Measurements from ENCODE around the gene C12orf57.
"Not testable (repeated sequence)": the region's sequence is repeated elsewhere in the genome, so short reads cannot be mapped to it uniquely, and the experiment has no call there.

Gene C12orf57, protein sequence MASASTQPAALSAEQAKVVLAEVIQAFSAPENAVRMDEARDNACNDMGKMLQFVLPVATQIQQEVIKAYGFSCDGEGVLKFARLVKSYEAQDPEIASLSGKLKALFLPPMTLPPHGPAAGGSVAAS

DNA sequence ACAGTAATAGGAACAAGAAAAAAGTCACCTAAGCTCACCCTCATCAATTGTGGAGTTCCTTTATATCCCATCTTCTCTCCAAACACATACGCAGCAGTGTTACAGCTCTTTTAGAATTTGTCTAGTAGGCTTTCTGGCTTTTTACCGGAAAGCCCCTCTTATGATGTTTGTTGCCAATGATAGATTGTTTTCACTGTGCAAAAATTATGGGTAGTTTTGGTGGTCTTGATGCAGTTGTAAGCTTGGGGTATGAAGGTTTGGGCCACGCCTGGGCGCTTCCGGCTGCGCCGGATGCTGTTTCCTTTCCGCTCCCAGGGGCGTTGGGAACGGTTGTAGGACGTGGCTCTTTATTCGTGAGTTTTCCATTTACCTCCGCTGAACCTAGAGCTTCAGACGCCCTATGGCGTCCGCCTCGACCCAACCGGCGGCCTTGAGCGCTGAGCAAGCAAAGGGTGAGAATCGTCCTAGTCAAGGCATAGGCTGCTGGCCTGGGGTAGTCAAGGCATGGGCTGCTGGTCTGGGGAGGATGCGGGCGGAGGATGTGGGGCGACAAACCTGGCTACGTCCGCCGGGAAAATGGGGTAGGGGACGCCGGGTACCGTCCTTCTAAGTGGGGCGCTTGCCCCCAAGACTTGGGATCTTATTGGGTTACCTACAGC is at the start of gene C12orf57, which contains the start of gene RNU7-1:
C12orf57 (plus strand) TSS at position 301 of the 659 bp plus-strand sequence; CDS start at position 401, 100 bp downstream.
RNU7-1 (plus strand) TSS at position 95 of the 659 bp plus-strand sequence.
- DNase-seq (ENCODE audit: low read depth in 2 of 2), result no peak

DNA sequence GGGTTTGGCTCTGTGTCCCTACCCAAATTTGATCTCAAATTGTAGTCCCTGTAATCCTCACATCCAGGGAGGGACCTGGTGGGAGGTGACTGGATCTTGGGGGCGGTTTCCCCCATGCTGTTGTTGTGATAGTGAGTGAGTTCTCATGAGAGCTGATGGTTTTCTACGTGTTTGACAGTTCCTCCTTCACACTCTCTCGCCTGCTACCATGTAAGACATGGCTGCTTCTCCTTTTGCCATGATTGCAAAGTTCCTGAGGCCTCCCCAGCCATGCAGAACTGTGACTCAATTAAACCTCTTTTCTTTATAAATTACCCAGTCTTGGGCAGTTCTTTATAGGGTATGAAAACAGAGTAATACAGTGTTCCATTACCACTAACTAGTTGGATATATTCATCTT is 49.5 kb upstream of the C12orf57 start:
- no peak for DNase-seq (ENCODE audit: low read depth in 2 of 2)

DNA sequence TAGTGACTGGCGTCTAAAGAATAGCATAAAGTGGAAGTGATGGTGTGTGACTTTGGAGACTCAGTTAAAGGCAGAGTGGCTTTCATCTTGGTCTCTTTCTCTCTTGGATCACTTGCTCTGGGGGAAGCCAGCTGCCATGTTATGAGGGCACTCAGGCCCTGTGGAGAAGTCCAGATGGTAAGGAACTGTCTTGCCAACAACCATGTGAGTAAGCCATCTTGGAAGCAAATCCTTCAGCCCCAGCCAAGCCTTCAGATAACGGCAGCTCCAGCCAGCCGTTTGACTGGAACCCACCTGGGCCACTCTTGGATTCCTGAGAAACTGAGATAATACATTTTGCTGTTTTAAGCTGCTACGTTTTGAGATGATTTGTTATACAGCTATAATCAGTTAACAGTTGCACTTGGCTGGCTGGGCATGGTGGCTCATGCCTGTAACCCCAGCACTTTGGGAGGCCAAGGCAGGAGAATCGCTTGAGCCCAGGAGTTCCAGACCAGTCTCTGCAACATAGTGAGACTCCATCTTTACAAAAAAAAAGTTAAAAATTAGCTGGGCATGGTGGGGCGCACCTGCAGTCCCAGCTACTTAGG is 46.9 kb upstream of the C12orf57 start:
- no peak for DNase-seq (ENCODE audit: low read depth in 2 of 2)

DNA sequence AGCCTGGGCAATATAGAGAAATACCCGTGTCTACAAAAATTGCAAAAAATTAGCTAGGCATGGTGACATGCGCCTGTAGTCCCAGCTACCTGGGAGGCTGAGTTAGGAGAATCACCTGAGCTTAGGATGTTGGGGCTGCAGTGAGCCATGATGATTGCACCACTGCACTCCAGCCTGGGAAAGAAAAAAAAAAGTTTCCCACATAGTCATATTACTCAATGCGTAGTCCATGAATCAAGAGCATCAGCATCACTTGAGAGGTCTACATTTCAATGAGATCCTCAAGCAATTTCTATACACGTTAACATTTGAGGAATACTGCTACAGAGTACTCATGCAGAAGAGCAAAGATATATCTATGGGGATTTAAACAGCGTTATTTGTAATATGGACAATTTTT is 44.4 kb upstream of the C12orf57 start:
- no peak for DNase-seq (ENCODE audit: low read depth in 2 of 2)

DNA sequence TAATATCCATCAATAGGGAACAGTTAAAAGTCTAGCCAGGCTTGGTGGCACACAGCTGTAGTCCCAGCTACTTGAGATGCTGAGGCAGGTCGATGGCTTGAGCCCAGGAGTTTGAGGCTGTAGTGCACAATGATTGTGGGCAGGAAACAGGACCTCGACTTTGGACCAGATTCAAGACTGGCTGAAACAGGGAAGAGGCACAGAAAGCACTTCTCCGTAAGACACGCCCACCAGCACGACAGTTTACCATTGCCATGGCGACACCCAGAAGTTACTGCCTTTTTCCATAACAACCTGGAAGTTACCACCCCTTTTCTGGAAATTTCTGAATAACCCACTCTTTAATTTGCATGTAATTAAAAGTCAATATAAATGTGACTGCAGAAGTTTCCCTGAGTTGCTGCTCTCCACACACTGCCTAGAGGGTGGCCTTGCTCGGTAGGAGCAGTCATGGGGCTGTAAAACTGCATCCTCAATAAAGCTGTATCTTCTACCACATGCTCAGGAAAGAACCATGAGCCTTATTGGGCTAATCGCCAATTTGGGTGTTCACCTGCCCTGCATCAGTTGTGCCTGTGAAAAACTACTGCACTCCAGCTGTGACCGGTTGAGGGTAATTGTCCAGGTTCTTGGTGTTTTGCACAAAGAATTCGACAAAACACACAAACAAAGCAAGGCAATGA is 43.8 kb upstream of the C12orf57 start:
- DNase-seq (ENCODE audit: low read depth in 2 of 2), result no peak

DNA sequence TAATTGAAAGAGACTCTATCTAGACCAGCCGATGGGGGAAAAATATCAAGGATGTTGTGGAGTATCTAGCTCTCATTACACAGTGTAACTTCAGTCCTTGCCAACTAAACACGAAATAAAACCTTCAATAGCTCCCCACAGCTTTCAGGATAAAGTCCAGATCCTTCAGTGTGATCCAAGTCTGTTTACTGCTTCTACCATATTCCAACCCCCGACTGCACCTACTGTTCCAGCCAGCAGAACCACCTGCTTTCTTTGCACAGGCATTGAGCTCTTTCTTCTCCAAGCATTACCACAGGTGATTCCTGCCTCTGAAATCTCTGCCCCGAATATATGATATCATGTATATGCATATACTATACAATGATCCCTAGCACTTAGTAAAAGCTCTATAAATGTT is 41.4 kb upstream of the C12orf57 start:
- no peak for DNase-seq (ENCODE audit: low read depth in 2 of 2)

DNA sequence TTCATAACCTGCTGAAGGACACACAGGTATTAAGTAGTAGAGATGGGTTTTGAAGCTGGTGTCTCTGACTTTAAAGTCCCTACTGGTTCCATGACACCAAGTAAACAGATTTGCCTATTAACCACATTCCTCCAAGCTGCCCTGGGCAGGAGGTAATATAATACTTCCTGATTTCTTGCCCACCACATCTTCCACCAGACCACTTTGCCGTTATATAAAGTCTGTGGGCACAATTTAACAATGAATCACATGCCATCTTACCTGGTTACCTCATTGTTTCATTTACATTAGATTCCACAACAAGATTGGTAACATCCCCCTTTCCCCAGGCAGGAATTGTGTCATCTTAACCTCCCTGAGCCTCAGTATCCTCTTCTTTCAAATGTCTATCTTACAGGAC is 40.1 kb upstream of the C12orf57 start:
- no peak for DNase-seq (ENCODE audit: low read depth in 2 of 2)

DNA sequence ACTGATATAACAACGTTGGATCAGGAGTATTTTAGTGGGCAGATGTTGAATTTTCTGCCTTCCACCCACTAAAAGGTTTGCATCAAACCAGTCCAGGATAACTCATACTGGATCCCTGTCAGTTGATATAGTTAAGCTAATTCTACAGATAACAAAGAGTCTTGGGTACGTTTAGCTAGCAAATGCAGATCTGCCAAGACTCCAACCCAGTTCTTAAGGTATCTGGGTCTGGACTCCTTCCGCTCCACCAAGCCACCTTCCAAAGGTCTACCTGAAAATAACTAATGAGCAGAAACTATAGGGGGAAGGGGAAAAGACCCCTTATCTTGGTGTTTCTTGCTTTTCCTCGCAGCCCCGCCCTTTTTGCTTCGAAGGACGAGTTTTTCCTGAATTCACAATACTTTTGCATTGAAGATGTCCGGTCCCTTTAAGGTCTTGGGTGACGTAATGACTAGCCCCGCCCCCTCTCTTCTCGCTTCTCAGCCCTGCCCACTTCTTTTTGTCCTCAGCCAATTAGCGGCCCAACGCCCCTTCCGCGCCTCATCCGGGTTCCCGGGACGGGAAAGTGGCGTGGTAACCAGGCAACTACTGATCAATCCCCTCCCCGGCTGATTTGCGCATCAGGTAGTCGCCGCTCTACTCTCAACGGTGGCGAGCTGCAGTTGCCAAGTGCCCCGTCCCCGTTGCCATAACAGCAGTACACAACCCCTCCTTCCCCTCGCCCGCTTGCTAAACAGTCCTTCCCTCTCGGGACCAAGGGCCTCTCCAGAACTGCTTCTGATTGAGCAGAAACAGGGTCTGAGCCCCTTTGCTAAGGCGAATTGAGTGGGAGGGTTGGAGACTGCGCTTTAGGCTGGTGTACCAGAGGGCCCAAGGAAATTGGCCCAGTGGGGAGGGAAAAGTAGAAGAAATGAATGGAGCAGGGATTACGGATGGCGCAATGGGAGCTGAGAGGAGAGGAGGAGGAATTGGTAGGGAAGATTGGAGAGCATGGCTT is 39.2 kb upstream of the C12orf57 start, which contains the start of gene LRRC23:
LRRC23 (plus strand) TSS at position 543 of the 997 bp plus-strand sequence. CDS start 812 bp downstream, outside the sequence.
- DNase-seq (ENCODE audit: low read depth in 2 of 2), result peak; percentile 88 to 92

DNA sequence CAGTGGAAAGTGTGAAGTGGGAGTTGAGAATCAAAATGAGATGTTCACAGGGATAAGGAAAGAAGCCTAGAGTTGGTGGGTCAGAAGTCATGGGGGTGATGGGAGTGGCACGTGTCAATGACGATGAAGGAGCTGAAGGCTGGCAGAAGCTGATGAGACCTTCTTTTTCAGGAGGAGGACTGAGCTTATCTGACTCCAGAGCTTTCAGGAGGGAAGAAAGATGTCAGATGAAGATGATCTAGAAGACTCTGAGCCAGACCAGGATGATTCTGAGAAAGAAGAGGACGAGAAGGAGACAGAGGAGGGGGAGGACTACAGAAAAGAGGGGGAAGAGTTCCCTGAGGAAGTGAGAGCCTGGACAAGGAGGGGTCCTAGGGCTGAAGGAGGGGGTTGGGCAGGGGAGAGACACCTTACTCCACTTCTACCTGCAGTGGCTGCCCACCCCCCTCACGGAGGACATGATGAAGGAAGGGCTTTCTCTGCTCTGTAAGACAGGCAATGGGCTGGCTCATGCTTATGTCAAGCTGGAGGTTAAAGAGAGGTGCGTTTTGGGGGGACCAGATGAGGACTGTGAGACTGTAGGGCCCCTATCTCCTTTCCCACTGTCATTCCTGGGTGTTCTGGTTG is 38.3 kb upstream of the C12orf57 start:
- DNase-seq (ENCODE audit: low read depth in 2 of 2), result no peak

DNA sequence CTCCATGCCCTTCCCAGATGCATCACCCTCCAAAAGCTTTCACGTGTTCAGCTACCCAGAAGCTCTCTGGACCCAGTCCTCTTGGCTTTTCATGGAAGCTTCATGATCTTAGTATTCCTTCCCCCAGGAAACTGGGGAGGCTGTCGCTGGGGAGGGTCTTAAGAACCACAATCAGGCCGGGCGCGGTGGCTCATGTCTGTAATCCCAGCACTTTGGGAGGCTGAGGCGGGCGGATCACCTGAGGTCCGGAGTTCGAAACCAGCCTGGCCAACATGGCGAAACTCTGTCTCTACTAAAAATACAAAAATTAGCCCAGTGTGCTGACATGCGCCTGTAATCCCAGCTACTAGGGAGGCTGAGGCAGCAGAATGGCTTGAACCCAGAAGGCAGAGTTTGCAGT is 35.7 kb upstream of the C12orf57 start:
- not testable (repeated sequence) for DNase-seq (ENCODE audit: low read depth in 2 of 2)

DNA sequence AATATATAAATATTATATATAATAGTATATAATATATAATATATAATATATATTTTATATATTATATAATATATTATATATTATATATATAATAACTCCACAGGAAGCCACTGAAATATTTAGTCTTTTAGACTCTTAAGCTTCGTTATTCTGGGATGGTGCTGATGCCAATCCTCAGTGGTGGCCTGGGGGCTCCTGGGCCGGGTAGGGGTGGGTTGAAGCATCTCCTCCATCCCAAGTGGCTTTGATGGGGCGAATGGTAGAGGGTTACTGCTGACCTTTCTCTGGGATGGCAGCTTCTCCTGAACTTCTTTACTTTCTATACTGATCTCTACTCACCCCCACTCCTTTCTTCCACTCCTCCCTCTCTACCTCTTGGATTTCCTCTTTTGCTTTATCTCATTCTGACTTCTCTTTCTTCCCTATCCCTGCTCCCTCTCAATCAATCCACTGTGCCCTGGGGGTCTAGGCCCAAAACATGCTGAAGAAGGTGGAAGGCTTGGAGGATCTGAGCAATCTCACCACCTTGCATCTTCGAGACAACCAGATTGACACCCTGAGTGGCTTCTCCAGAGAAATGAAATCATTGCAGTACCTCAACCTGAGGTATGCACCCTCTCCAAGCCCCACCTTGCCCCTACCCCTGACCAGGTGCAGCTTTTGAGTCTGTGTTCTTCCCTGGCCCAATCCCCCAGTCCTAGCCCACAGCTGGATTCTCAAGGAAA is 34.2 kb upstream of the C12orf57 start:
- no peak for DNase-seq (ENCODE audit: low read depth in 2 of 2)

DNA sequence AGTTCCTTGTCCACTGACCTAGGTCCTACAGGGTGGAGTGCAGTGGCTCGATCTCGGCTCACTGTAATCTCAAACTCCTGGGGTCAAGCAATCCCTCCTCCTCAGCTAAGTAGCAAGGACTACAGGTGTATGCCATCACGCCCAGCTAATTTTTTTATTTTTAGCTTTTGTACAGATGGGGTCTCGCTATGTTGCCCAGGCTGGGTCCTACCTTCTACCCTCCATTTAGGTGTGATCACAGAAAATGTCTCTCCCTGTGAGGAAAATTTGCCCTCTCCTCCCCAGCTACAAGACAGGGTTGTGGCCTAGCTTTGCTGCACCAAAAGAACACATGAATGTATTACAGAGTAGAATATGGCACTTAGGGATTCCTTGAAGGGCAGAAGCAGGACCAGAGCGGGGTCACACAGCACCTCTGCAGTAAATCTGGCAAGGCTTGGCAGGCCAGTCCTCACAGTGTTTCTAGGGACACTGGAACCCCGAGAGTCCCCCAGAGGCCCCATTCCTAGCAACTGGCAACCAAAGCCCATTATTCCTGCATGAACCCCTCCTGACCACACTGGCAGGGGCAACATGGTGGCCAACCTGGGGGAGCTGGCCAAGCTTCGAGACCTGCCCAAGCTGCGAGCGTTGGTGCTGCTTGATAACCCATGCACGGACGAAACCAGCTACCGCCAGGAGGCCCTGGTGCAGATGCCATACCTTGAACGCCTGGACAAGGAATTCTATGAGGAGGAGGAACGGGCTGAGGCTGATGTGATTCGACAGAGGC is 31.5 kb upstream of the C12orf57 start:
- no peak for DNase-seq (ENCODE audit: low read depth in 2 of 2)

DNA sequence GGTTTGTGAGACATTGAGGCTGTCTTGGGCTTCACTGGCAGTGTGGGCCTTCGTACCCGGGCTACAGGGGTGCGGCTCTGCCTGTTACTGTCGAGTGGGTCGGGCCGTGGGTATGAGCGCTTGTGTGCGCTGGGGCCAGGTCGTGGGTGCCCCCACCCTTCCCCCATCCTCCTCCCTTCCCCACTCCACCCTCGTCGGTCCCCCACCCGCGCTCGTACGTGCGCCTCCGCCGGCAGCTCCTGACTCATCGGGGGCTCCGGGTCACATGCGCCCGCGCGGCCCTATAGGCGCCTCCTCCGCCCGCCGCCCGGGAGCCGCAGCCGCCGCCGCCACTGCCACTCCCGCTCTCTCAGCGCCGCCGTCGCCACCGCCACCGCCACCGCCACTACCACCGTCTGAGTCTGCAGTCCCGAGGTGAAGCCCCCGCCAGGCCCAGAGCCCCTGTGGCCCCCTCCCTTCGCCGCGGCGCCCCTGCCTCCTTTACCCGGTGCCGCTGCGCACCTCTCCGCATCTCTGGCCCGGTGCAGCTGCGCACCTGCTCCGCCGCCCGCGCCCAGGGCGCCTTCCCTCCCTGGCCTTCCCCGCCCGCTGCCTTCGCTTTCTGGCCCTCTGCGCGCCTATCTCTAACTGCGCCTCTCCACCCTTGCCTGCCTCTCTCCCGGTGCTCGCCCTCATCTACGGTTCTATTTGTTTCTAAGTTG is 29.4 kb upstream of the C12orf57 start, which contains the start of gene ENO2:
ENO2 (plus strand) TSS at position 335 of the 701 bp plus-strand sequence. CDS start 1,253 bp downstream, outside the sequence.
- DNase-seq (ENCODE audit: low read depth in 2 of 2), result peak; percentile 63 to 73

DNA sequence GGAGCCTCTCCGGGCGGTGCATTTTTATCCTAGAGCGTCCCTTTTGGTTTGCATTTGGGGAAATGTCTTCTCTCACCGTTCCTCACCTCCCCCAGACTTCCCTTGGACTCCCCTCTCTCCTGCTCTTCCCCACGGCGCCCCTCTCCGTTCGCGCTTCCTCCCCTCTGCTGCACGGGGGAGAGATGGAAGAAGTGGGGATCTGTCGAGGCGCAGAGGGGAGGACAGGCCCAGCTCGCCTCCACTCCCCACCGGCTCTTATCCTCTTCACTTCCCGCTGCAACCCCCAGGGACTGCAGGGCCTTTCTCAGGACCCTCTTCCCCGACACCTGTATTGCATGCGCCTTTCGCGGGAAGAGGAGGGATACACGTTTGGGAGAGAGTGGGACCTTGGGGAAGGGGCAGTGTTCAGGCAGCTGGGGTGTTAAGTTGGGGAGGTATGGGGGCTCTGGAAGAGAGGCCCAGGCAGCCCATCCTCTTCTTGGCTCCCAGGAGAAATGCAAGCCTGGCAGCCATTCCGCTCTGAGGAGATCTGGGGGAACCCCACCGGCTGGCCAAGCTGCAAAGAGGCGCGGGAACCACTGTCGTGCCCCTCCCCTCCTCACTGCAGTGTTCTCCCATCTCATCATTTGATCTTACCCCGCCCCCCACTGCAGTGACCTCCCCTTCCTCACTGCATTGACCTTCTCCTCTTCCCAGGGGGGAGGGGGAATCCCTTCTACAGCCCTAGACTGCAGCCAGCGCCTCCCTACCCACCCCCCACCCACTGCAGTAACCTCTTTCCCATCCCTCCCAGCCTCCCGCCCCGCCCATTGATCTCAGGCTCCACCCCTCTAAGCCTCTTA is 28.7 kb upstream of the C12orf57 start:
- no peak for DNase-seq (ENCODE audit: low read depth in 2 of 2)

DNA sequence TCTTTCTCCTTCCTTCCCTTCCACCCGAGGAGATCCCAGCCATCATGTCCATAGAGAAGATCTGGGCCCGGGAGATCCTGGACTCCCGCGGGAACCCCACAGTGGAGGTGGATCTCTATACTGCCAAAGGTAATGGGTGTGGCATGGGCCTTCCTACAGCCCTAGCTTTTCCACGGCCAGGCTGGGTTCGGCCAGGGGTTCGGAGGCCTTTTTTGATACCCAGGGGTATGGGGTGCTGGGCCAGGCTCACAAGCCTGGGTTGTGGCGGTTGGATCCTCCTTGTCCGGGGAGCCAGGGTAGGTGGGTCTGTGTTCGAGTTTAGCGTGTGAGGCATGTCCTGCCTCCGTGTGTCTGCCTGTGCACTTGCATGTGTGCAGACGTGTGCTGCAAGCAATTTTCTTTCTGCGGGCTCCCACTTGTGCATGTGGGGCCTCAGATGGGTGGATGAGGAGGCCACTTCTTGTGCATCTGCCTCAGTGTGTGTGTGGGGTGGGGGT is 28.0 kb upstream of the C12orf57 start:
- no peak for DNase-seq (ENCODE audit: low read depth in 2 of 2)

DNA sequence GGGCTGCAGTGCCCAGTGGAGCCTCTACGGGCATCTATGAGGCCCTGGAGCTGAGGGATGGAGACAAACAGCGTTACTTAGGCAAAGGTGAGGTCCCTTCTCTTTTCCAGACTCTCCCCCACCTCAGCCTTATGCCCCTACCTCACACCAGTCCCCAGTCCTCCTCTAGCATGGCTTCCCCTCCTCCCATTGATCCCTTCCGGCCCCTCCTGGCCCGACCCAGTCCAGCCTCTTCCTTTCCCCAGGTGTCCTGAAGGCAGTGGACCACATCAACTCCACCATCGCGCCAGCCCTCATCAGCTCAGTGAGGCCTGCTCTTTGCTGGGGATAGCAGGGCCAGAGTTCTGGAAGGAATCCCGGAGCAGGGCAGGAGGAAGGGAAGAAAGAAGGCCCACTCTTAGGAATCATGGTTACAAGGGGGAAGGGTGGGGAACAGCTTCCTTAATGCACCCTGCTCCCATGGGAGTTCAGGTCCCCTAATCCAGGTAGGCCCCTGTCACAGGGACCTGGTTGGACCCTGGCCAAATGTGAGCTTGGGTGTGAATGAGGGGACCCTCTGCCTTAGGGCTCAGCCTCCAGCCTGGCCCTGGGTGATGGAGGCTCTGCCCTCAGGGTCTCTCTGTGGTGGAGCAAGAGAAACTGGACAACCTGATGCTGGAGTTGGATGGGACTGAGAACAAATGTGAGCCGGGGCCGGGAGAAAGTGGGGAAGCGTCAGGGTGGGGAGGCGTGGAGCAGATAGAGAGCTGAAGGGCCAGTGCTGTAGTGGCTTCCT is 27.2 kb upstream of the C12orf57 start:
- DNase-seq (ENCODE audit: low read depth in 2 of 2), result no peak
